SJSA1 (cell line): Measurements from ENCODE around the gene CHN1. TPM values are rescaled to one million over a fixed set of nuclear protein-coding genes. Genes with fewer than 3 reads are reported as not detected.

ENCODE experiments used
- DNase-seq, 2 experiments: peaks; one replicate each; pipeline ENCODE4 v3.0.0-alpha.2; 2015 to 2020; ENCODE audit warnings: low spot score in 2 of 2, low read depth in 1 of 2
- H3K27ac ChIP-seq: fragments of 250-450 bp; sonication (Bioruptor Pico); 2 replicates; pipeline ENCODE4 v1.5.1; 2020; ENCODE audit warnings: mild to moderate bottlenecking, moderate library complexity
- H3K27me3 ChIP-seq: fragments of 250-450 bp; sonication (Bioruptor Pico); replicated peaks from 2 replicates; pipeline ENCODE4 v1.5.1; 2020; ENCODE audit warnings: mild to moderate bottlenecking, moderate library complexity
- H3K36me3 ChIP-seq: fragments of 250-450 bp; sonication (Bioruptor Pico); 2 replicates; pipeline ENCODE4 v1.5.1; 2020; ENCODE audit warnings: mild to moderate bottlenecking
- H3K4me1 ChIP-seq: fragments of 250-450 bp; sonication (Bioruptor Pico); replicated peaks from 2 replicates; pipeline ENCODE4 v1.6.1; 2021; ENCODE audit warnings: mild to moderate bottlenecking
- H3K4me3 ChIP-seq: fragments of 250-450 bp; sonication (Bioruptor Pico); 2 replicates; pipeline ENCODE4 v1.5.1; 2020; ENCODE audit warnings: mild to moderate bottlenecking
- H3K9me3 ChIP-seq: fragments of 250-450 bp; sonication (Bioruptor Pico); replicated peaks from 2 replicates; pipeline ENCODE4 v1.5.1; 2020; ENCODE audit warnings: mild to moderate bottlenecking
- total RNA-seq: library from RNA; depleted of rRNA; stranded (reverse); fragments of >200 nt; shearing (Covaris generic); gene quantifications from 2 replicates; pipeline ENCODE4 v1.2.3, GENCODE V29; 2014

Gene CHN1
- total RNA-seq, 1 experiment from 2014 or later = 35.8 TPM

- DNase-seq = no peak
- no peaks in the 10 kb centered on the region for H3K36me3 ChIP-seq
- H3K27me3 ChIP-seq = no peaks in the 10 kb centered on the region
- no peak overlapping the region for H3K27ac ChIP-seq
- H3K4me3 ChIP-seq = no peak overlapping the region
- peaks cover 48% of the 10 kb centered on the region for H3K4me1 ChIP-seq
- no peaks in the 10 kb centered on the region for H3K9me3 ChIP-seq
These were observed 223.9 kb downstream of the CHN1 start for GRCh38 chr2:174781298-174781697.

- Histone ChIP-seq H3K4me1 (peaks cover 43% of the 10 kb centered on the region), H3K27ac (no peak overlapping the region)
These were observed 224.3 kb downstream of the CHN1 start for GRCh38 chr2:174780856-174781255.

GRCh38 chr2:174780191-174780840 is 224.9 kb downstream of the CHN1 start:
- Histone ChIP-seq H3K27ac (peak overlapping the region; percentile 65), H3K36me3 (no peaks in the 10 kb centered on the region), H3K4me1 (peaks cover 38% of the 10 kb centered on the region), H3K9me3 (no peaks in the 10 kb centered on the region), H3K27me3 (no peaks in the 10 kb centered on the region), H3K4me3 (no peak overlapping the region)
- no peak for DNase-seq

More at GRCh38 chr2:174780856-174781255, 224.3 kb downstream of the CHN1 start:
- no peak for DNase-seq
- Histone ChIP-seq H3K27me3 (no peaks in the 10 kb centered on the region), H3K9me3 (no peaks in the 10 kb centered on the region), H3K36me3 (no peaks in the 10 kb centered on the region), H3K4me3 (no peak overlapping the region)

GRCh38 chr2:174779361-174779928 is 225.7 kb downstream of the CHN1 start:
- Histone ChIP-seq H3K4me1 (peaks cover 32% of the 10 kb centered on the region), H3K9me3 (no peaks in the 10 kb centered on the region), H3K27me3 (no peaks in the 10 kb centered on the region), H3K36me3 (no peaks in the 10 kb centered on the region), H3K4me3 (no peak overlapping the region), H3K27ac (peak overlapping the region; percentile 65)
- DNase-seq = peak in 1 of 2 experiments; percentile 64

- Histone ChIP-seq H3K4me3 (no peak overlapping the region), H3K4me1 (peaks cover 32% of the 10 kb centered on the region), H3K27me3 (no peaks in the 10 kb centered on the region), H3K9me3 (no peaks in the 10 kb centered on the region), H3K36me3 (no peaks in the 10 kb centered on the region), H3K27ac (peak overlapping the region; percentile 65)
- peak; percentile 55 to 63 for DNase-seq
These were observed 226.8 kb downstream of the CHN1 start for GRCh38 chr2:174778085-174778981.

- Histone ChIP-seq H3K4me3 (no peak overlapping the region), H3K27me3 (no peaks in the 10 kb centered on the region), H3K36me3 (no peaks in the 10 kb centered on the region), H3K4me1 (peaks cover 37% of the 10 kb centered on the region), H3K27ac (no peak overlapping the region), H3K9me3 (no peaks in the 10 kb centered on the region)
- no peak for DNase-seq
These were observed 227.7 kb downstream of the CHN1 start for GRCh38 chr2:174777347-174778084.

- H3K36me3 ChIP-seq = no peaks in the 10 kb centered on the region
- no peak overlapping the region for H3K27ac ChIP-seq
- H3K9me3 ChIP-seq = no peaks in the 10 kb centered on the region
- H3K4me3 ChIP-seq = no peak overlapping the region
- H3K27me3 ChIP-seq = no peaks in the 10 kb centered on the region
- DNase-seq = no peak
- H3K4me1 ChIP-seq = peaks cover 45% of the 10 kb centered on the region
These were observed 228.5 kb downstream of the CHN1 start for GRCh38 chr2:174776675-174777074.

- H3K4me1 ChIP-seq = peaks cover 47% of the 10 kb centered on the region
- no peak overlapping the region for H3K4me3 ChIP-seq
- no peaks in the 10 kb centered on the region for H3K27me3 ChIP-seq
- H3K9me3 ChIP-seq = no peaks in the 10 kb centered on the region
- H3K36me3 ChIP-seq = no peaks in the 10 kb centered on the region
- no peak for DNase-seq
- H3K27ac ChIP-seq = no peak overlapping the region
These were observed 229.0 kb downstream of the CHN1 start for GRCh38 chr2:174776223-174776622.

GRCh38 chr2:174775571-174775980 is 229.6 kb downstream of the CHN1 start:
- Histone ChIP-seq H3K27me3 (no peaks in the 10 kb centered on the region), H3K36me3 (no peaks in the 10 kb centered on the region), H3K27ac (no peak overlapping the region), H3K9me3 (no peaks in the 10 kb centered on the region), H3K4me1 (peaks cover 47% of the 10 kb centered on the region), H3K4me3 (no peak overlapping the region)
- no peak for DNase-seq

- no peaks in the 10 kb centered on the region for H3K27me3 ChIP-seq
- H3K9me3 ChIP-seq = no peaks in the 10 kb centered on the region
- H3K4me1 ChIP-seq = peaks cover 41% of the 10 kb centered on the region
- H3K27ac ChIP-seq = no peak overlapping the region
- no peak overlapping the region for H3K4me3 ChIP-seq
- no peak for DNase-seq
- no peaks in the 10 kb centered on the region for H3K36me3 ChIP-seq
These were observed 230.3 kb downstream of the CHN1 start for GRCh38 chr2:174774886-174775285.

- no peak for DNase-seq
These were observed 232.0 kb downstream of the CHN1 start for GRCh38 chr2:174773215-174773614.

GRCh38 chr2:174772472-174772801 is 232.7 kb downstream of the CHN1 start:
- Histone ChIP-seq H3K9me3 (no peaks in the 10 kb centered on the region), H3K27ac (peak overlapping the region; percentile 45), H3K4me3 (no peak overlapping the region), H3K27me3 (no peaks in the 10 kb centered on the region), H3K36me3 (no peaks in the 10 kb centered on the region), H3K4me1 (peaks cover 16% of the 10 kb centered on the region)
- DNase-seq = no peak

More at GRCh38 chr2:174773215-174773614, 232.0 kb downstream of the CHN1 start:
- Histone ChIP-seq H3K27me3 (no peaks in the 10 kb centered on the region), H3K9me3 (no peaks in the 10 kb centered on the region), H3K36me3 (no peaks in the 10 kb centered on the region), H3K27ac (no peak overlapping the region), H3K4me3 (no peak overlapping the region), H3K4me1 (peaks cover 24% of the 10 kb centered on the region)

- H3K27ac ChIP-seq = peak overlapping the region; percentile 45
- H3K36me3 ChIP-seq = no peaks in the 10 kb centered on the region
- H3K27me3 ChIP-seq = no peaks in the 10 kb centered on the region
- peak; percentile 84 to 88 for DNase-seq
- no peaks in the 10 kb centered on the region for H3K9me3 ChIP-seq
- no peak overlapping the region for H3K4me3 ChIP-seq
- peaks cover 19% of the 10 kb centered on the region for H3K4me1 ChIP-seq
These were observed 233.3 kb downstream of the CHN1 start for GRCh38 chr2:174771631-174772471.
